Neural progenitor cell (in vitro differentiated cells): ENCODE data around the gene SNUPN. TPM values are rescaled to one million over a fixed set of nuclear protein-coding genes. Genes with fewer than 3 reads are reported as not detected.
"Not testable (repeated sequence)": the region's sequence is repeated elsewhere in the genome, so short reads cannot be mapped to it uniquely, and the experiment has no call there.

Experiments used
- DNase-seq: peaks from one replicate; pipeline ENCODE4 v3.0.0-alpha.2; 2016; ENCODE audit warnings: low spot score
- H2AFZ ChIP-seq: fragments of 200-600 bp; sonication (generic); replicated peaks from 2 replicates; pipeline ENCODE4 v1.6.1; 2016; ENCODE audit warnings: antibody characterized with exemption
- H3F3A ChIP-seq: fragments of 200-600 bp; sonication (generic); 2 replicates; pipeline ENCODE4 v1.6.1; 2016; ENCODE audit warnings: antibody characterized with exemption, low read depth
- H3K27ac ChIP-seq: fragments of 200-600 bp; sonication (generic); 2 replicates; pipeline ENCODE4 v1.5.1; 2016; ENCODE audit warnings: mild to moderate bottlenecking
- H3K27me3 ChIP-seq: fragments of 200-600 bp; sonication (generic); 2 replicates; pipeline ENCODE4 v1.6.1; 2016; ENCODE audit warnings: mild to moderate bottlenecking, moderate library complexity
- H3K36me3 ChIP-seq: fragments of 200-600 bp; sonication (generic); 2 replicates; pipeline ENCODE4 v1.5.1; 2016
- H3K4me1 ChIP-seq: fragments of 200-600 bp; sonication (generic); 2 replicates; pipeline ENCODE4 v1.6.1; 2016; ENCODE audit warnings: mixed run types
- H3K4me2 ChIP-seq: fragments of 200-600 bp; sonication (generic); 2 replicates; pipeline ENCODE4 v1.6.1; 2016
- H3K4me3 ChIP-seq: fragments of 200-600 bp; sonication (generic); 2 replicates; pipeline ENCODE4 v1.5.1; 2016
- H3K79me2 ChIP-seq: fragments of 200-600 bp; sonication (generic); 2 replicates; pipeline ENCODE4 v1.6.1; 2016; ENCODE audit warnings: low read depth
- H3K9ac ChIP-seq: fragments of 200-600 bp; sonication (generic); 2 replicates; pipeline ENCODE4 v1.6.1; 2016
- H3K9me3 ChIP-seq: fragments of 200-600 bp; sonication (generic); 2 replicates; pipeline ENCODE4 v1.5.1; 2016; ENCODE audit warnings: low read depth
- H4K20me1 ChIP-seq: fragments of 200-600 bp; sonication (generic); 2 replicates; pipeline ENCODE4 v1.6.1; 2016; ENCODE audit warnings: low read depth
- H3K27ac Mint-ChIP-seq: 3 replicates; pipeline ENCODE4 v1.8.0; 2021; ENCODE audit warnings: mixed read lengths
- H3K27me3 Mint-ChIP-seq: 2 replicates; pipeline ENCODE4 v1.8.0; 2022; ENCODE audit warnings: low read depth, mild to moderate bottlenecking, inconsistent platforms, moderate library complexity, mixed read lengths; ENCODE audit not compliant: insufficient read depth
- H3K36me3 Mint-ChIP-seq: 3 replicates; pipeline ENCODE4 v1.8.0; 2021; ENCODE audit warnings: mixed read lengths
- H3K4me1 Mint-ChIP-seq: 3 replicates; pipeline ENCODE4 v1.8.0; 2021; ENCODE audit warnings: mixed read lengths
- H3K4me3 Mint-ChIP-seq: 3 replicates; pipeline ENCODE4 v1.8.0; 2021; ENCODE audit warnings: mild to moderate bottlenecking, moderate library complexity, mixed read lengths
- H3K9me3 Mint-ChIP-seq: 3 replicates; pipeline ENCODE4 v1.8.0; 2020; ENCODE audit warnings: mixed read lengths
- EZH2 ChIP-seq: fragments of 200-600 bp; sonication (generic); IDR thresholded peaks from 2 replicates; pipeline ENCODE4 v1.6.1; 2017; ENCODE audit warnings: antibody characterized with exemption, mild to moderate bottlenecking, moderate library complexity
- EZH2phosphoT487 ChIP-seq: fragments of 200-600 bp; sonication (generic); IDR thresholded peaks from 2 replicates; pipeline ENCODE4 v1.6.1; 2017; ENCODE audit warnings: antibody characterized with exemption
- total RNA-seq: library from RNA; depleted of rRNA; stranded (reverse); fragments of >200 nt; gene quantifications from 2 replicates; pipeline ENCODE4 v1.2.3, GENCODE V29; 2015; ENCODE audit warnings: low replicate concordance
- TF ChIP-seq, protein P1 (sequence below): fragments of 200-600 bp; sonication (generic); IDR thresholded peaks from 2 replicates; pipeline ENCODE4 v1.5.1; 2017; ENCODE audit warnings: antibody characterized with exemption, mild to moderate bottlenecking

Gene SNUPN
- total RNA-seq, 1 donor from 2014 or later, result 18.4 TPM

DNA sequence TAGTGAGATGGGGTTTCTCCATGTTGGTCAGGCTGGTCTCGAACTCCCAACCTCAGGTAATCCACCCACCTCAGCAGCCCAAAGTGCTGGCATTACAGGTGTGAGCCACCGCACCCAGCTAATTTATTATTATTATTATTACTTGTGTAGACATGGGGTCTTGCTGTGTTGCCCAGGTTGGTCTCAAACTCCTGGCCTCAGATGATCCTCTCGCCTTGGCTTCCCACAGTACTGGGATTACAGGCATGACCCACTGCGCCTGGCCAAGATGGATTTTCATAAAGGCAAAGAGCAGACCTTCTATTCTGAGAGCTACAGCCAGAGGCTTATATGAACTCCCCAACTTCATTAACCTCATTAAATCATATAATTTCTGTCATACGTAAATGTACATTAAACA lies 63.6 kb downstream of the SNUPN start:
- no peaks in the 10 kb centered on the region for H3K27me3 ChIP-seq
- no peak overlapping the region for H3K4me3 ChIP-seq
- no peak overlapping the region for H3K4me3 Mint-ChIP-seq
- H3K9me3 ChIP-seq, result no peaks in the 10 kb centered on the region
- TF ChIP-seq EZH2phosphoT487 (no peak), EZH2 (no peak)
- TF ChIP-seq, protein P1, sequence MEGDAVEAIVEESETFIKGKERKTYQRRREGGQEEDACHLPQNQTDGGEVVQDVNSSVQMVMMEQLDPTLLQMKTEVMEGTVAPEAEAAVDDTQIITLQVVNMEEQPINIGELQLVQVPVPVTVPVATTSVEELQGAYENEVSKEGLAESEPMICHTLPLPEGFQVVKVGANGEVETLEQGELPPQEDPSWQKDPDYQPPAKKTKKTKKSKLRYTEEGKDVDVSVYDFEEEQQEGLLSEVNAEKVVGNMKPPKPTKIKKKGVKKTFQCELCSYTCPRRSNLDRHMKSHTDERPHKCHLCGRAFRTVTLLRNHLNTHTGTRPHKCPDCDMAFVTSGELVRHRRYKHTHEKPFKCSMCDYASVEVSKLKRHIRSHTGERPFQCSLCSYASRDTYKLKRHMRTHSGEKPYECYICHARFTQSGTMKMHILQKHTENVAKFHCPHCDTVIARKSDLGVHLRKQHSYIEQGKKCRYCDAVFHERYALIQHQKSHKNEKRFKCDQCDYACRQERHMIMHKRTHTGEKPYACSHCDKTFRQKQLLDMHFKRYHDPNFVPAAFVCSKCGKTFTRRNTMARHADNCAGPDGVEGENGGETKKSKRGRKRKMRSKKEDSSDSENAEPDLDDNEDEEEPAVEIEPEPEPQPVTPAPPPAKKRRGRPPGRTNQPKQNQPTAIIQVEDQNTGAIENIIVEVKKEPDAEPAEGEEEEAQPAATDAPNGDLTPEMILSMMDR, result no peak
- H3K4me1 Mint-ChIP-seq, result peaks cover 2% of the 10 kb centered on the region
- peaks cover 19% of the 10 kb centered on the region for H3K36me3 Mint-ChIP-seq
- no peak overlapping the region for H3K4me2 ChIP-seq
- H3K27ac Mint-ChIP-seq, result no peak overlapping the region
- peaks cover 5% of the 10 kb centered on the region for H3K9me3 Mint-ChIP-seq
- H3K9ac ChIP-seq, result no peak overlapping the region
- no peaks in the 10 kb centered on the region for H3K36me3 ChIP-seq
- peaks cover 2% of the 10 kb centered on the region for H3K27me3 Mint-ChIP-seq
- H3K4me1 ChIP-seq, result no peaks in the 10 kb centered on the region
- H2AFZ ChIP-seq, result no peak overlapping the region
- no peaks in the 10 kb centered on the region for H4K20me1 ChIP-seq
- no peak overlapping the region for H3K27ac ChIP-seq
- peaks cover 28% of the 10 kb centered on the region for H3K79me2 ChIP-seq
- DNase-seq, result no peak
- H3F3A ChIP-seq, result no peaks in the 10 kb centered on the region

DNA sequence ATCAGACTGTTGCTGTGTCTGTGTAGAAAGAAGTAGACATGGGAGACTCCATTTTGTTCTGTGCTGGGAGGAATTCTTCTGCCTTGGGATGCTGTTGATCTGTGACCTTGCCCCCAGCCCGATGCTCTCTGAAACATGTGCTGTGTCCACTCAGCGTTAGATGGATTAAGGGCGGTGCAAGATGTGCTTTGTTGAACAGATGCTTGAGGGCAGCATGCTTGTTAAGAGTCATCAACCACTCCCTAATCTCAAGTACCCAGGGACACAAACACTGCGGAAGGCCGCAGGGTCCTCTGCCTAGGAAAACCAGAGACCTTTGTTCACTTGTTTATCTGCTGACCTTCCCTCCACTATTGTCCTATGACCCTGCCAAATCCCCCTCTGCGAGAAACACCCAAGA lies 66.2 kb downstream of the SNUPN start:
- not testable (repeated sequence) for H3K4me1 ChIP-seq, H3K4me3 Mint-ChIP-seq, H3K9me3 Mint-ChIP-seq, H3K27me3 Mint-ChIP-seq, H2AFZ ChIP-seq, H3K4me3 ChIP-seq, H3K9me3 ChIP-seq, H3K4me2 ChIP-seq, H3K27ac ChIP-seq, H3F3A ChIP-seq, DNase-seq, H3K27me3 ChIP-seq, H3K36me3 ChIP-seq, H3K4me1 Mint-ChIP-seq, H4K20me1 ChIP-seq, H3K9ac ChIP-seq
- Mint-ChIP-seq H3K27ac (peak overlapping the region; percentile 91), H3K36me3 (peaks cover 19% of the 10 kb centered on the region)
- H3K79me2 ChIP-seq, result peaks cover 11% of the 10 kb centered on the region

DNA sequence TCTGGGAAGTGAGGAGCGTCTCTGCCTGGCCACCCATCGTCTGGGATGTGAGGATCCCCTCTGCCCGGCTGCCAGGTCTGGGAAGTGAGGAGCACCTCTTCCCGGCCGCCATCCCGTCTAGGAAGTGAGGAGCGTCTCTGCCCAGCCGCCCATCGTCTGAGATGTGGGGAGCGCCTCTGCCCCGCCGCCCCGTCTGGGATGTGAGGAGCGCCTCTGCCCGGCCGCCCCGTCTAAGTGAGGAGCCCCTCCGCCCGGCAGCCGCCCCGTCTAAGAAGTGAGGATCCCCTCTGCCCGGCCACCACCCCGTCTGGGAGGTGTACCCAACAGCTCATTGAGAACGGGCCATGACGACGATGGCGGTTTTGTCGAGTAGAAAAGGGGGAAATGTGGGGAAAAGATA lies 66.6 kb downstream of the SNUPN start:
- not testable (repeated sequence) for H3K9ac ChIP-seq, H3F3A ChIP-seq, H3K9me3 Mint-ChIP-seq, H3K4me3 Mint-ChIP-seq, H3K4me2 ChIP-seq, H3K36me3 ChIP-seq, H3K27me3 ChIP-seq, H3K4me1 ChIP-seq, H3K9me3 ChIP-seq, H3K79me2 ChIP-seq, H3K4me3 ChIP-seq, H2AFZ ChIP-seq, H3K27ac ChIP-seq, H3K27me3 Mint-ChIP-seq, DNase-seq, H4K20me1 ChIP-seq, H3K27ac Mint-ChIP-seq, H3K4me1 Mint-ChIP-seq
- H3K36me3 Mint-ChIP-seq, result peaks cover 19% of the 10 kb centered on the region

DNA sequence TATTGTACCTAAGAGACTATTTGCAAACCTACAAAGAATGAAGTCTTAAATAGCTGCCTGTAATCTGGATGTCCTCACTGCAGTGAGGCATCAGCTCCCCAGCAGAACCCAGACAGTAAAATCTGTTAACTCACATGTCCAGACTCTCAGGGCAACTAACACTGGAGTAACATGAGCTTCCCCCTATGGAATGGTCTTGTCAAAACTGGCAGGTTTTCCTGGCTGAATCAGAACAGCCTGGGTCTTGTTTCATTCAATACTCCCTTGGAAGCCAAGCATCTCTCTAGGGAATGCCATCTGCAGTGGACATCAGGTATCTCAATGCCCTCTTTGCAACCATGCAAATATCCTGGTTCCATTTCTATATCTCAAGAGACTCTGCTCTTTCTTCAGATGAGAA lies 70.8 kb downstream of the SNUPN start:
- Histone ChIP-seq H3K4me1 (no peaks in the 10 kb centered on the region), H3K79me2 (peaks cover 16% of the 10 kb centered on the region), H3F3A (no peaks in the 10 kb centered on the region), H3K27me3 (no peaks in the 10 kb centered on the region), H3K9me3 (no peaks in the 10 kb centered on the region), H3K4me2 (no peak overlapping the region), H3K36me3 (no peaks in the 10 kb centered on the region), H2AFZ (no peak overlapping the region), H3K4me3 (no peak overlapping the region), H4K20me1 (no peaks in the 10 kb centered on the region), H3K27ac (no peak overlapping the region), H3K9ac (no peak overlapping the region)
- Mint-ChIP-seq H3K4me1 (peaks cover 2% of the 10 kb centered on the region), H3K4me3 (no peak overlapping the region), H3K36me3 (peaks cover 7% of the 10 kb centered on the region), H3K27me3 (no peaks in the 10 kb centered on the region), H3K27ac (no peak overlapping the region), H3K9me3 (peaks cover 2% of the 10 kb centered on the region)
- DNase-seq, result peak; percentile 5
- no peak for TF ChIP-seq EZH2
- no peak for TF ChIP-seq EZH2phosphoT487
- TF ChIP-seq, protein P1, result no peak
